ENCODE data around the gene MOB2.

MOB2 gene

DNA sequence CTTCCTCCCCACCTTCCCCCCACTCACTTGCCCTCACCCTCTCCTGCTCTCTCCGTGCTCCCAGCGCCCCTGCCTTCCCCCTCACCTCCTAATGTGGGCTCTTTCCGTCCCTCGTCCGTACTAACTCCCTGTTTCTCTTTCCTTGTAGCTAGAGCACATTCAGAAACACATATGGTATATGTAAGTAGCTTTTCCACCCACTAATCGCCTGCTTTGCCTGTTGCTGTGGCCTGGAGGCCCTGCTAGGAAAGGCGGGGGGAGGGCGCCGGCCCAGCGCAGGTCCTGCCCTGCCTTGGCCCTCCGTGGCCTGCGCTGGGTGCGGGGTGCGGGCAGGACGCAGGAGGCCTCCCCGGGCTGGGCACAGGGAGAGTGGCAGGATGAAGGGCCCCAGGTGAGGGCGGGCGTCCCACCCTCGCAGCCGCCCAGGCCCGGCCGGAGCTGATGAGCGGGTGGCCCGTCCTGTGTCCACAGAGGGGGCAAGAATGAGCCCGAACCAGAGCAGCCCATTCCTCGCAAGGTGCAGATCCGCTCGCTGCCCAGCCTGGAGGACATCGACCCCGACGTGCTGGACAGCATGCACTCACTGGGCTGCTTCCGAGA, 41.7 kb downstream of the MOB2 start:
- Histone ChIP-seq H2AFZ (ENCODE audit: low read depth, low read length) (no peak overlapping the region), H3K4me2 (ENCODE audit: low read length) (no peak overlapping the region), H3K79me2 (ENCODE audit: low read length) (no peaks in the 10 kb centered on the region), H3K4me1 (ENCODE audit: low read length) (no peaks in the 10 kb centered on the region), H3K4me3 (ENCODE audit: low read length) (no peak overlapping the region), H3K9ac (ENCODE audit: low read length) (no peak overlapping the region), H3K36me3 (replicated peaks; ENCODE audit: low read depth, low read length) (no peaks in the 10 kb centered on the region), H4K20me1 (ENCODE audit: insufficient read depth, low read length) (no peaks in the 10 kb centered on the region), H3K9me3 (ENCODE audit: insufficient read depth, low read length) (no peaks in the 10 kb centered on the region), H3K27me3 (ENCODE audit: low read depth, low read length) (no peaks in the 10 kb centered on the region), H3K27ac (ENCODE audit: low read length) (no peak overlapping the region)
- no peak for TF ChIP-seq EZH2phosphoT487 (IDR thresholded peaks at IDR 0.05; ENCODE audit: low read depth)
- TF ChIP-seq, protein P1, sequence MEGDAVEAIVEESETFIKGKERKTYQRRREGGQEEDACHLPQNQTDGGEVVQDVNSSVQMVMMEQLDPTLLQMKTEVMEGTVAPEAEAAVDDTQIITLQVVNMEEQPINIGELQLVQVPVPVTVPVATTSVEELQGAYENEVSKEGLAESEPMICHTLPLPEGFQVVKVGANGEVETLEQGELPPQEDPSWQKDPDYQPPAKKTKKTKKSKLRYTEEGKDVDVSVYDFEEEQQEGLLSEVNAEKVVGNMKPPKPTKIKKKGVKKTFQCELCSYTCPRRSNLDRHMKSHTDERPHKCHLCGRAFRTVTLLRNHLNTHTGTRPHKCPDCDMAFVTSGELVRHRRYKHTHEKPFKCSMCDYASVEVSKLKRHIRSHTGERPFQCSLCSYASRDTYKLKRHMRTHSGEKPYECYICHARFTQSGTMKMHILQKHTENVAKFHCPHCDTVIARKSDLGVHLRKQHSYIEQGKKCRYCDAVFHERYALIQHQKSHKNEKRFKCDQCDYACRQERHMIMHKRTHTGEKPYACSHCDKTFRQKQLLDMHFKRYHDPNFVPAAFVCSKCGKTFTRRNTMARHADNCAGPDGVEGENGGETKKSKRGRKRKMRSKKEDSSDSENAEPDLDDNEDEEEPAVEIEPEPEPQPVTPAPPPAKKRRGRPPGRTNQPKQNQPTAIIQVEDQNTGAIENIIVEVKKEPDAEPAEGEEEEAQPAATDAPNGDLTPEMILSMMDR (IDR thresholded peaks at IDR 0.05; ENCODE audit: low read depth, low read length) = no peak

GRCh38 chr11:1444321-1444720, 42.3 kb downstream of the MOB2 start:
- Histone ChIP-seq H3K79me2 (ENCODE audit: low read length) (no peaks in the 10 kb centered on the region), H2AFZ (ENCODE audit: low read depth, low read length) (no peak overlapping the region), H3K4me2 (ENCODE audit: low read length) (no peak overlapping the region), H3K4me3 (ENCODE audit: low read length) (no peak overlapping the region), H3K9ac (ENCODE audit: low read length) (no peak overlapping the region), H4K20me1 (ENCODE audit: insufficient read depth, low read length) (no peaks in the 10 kb centered on the region), H3K27ac (ENCODE audit: low read length) (no peak overlapping the region), H3K27me3 (ENCODE audit: low read depth, low read length) (no peaks in the 10 kb centered on the region), H3K36me3 (replicated peaks; ENCODE audit: low read depth, low read length) (no peaks in the 10 kb centered on the region), H3K9me3 (ENCODE audit: insufficient read depth, low read length) (no peaks in the 10 kb centered on the region), H3K4me1 (ENCODE audit: low read length) (no peaks in the 10 kb centered on the region)
- TF ChIP-seq EZH2phosphoT487 (IDR thresholded peaks at IDR 0.05; ENCODE audit: low read depth) = no peak
- TF ChIP-seq, protein P1 (IDR thresholded peaks at IDR 0.05; ENCODE audit: low read depth, low read length) = no peak

GRCh38 chr11:1443737-1444136, 42.8 kb downstream of the MOB2 start:
- Histone ChIP-seq H2AFZ (ENCODE audit: low read depth, low read length) (no peak overlapping the region), H3K4me2 (ENCODE audit: low read length) (no peak overlapping the region), H3K79me2 (ENCODE audit: low read length) (no peaks in the 10 kb centered on the region), H3K27ac (ENCODE audit: low read length) (no peak overlapping the region), H3K4me1 (ENCODE audit: low read length) (no peaks in the 10 kb centered on the region), H3K9ac (ENCODE audit: low read length) (no peak overlapping the region), H3K9me3 (ENCODE audit: insufficient read depth, low read length) (no peaks in the 10 kb centered on the region), H4K20me1 (ENCODE audit: insufficient read depth, low read length) (no peaks in the 10 kb centered on the region), H3K27me3 (ENCODE audit: low read depth, low read length) (no peaks in the 10 kb centered on the region), H3K36me3 (replicated peaks; ENCODE audit: low read depth, low read length) (no peaks in the 10 kb centered on the region), H3K4me3 (ENCODE audit: low read length) (no peak overlapping the region)
- TF ChIP-seq, protein P1 (IDR thresholded peaks at IDR 0.05; ENCODE audit: low read depth, low read length) = no peak
- no peak for TF ChIP-seq EZH2phosphoT487 (IDR thresholded peaks at IDR 0.05; ENCODE audit: low read depth)

DNA sequence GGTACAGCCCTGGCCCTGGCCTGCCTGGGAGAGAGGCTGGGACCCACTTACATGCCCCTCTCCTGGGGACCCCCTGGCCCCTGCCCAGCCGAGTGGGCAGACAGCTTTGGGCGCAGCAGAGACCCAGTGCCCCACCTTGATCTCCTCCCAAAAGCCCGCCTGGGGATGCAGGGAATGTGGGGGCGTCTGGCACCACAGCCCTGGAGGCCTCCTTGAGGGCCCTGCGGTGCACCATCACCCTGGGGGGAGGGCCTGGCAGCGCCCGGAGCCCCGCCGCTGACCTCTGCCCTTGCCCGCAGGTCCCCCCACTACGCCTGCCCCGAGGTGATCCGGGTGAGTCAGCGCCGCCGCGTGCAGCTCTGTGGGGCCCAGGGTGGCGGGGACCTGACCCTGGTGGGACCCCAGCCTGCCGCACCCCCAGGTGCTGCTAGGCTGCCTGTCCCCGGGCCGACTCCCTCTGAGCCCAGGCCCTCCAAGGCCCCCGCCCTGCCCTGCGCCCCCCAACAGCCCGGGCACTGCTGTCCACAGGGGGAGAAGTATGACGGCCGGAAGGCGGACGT, 43.7 kb downstream of the MOB2 start:
- Histone ChIP-seq H4K20me1 (ENCODE audit: insufficient read depth, low read length) (no peaks in the 10 kb centered on the region), H3K36me3 (replicated peaks; ENCODE audit: low read depth, low read length) (no peaks in the 10 kb centered on the region), H3K9ac (ENCODE audit: low read length) (no peak overlapping the region), H3K79me2 (ENCODE audit: low read length) (no peaks in the 10 kb centered on the region), H3K4me3 (ENCODE audit: low read length) (no peak overlapping the region), H3K9me3 (ENCODE audit: insufficient read depth, low read length) (no peaks in the 10 kb centered on the region), H3K4me2 (ENCODE audit: low read length) (no peak overlapping the region), H3K4me1 (ENCODE audit: low read length) (no peaks in the 10 kb centered on the region), H3K27me3 (ENCODE audit: low read depth, low read length) (no peaks in the 10 kb centered on the region), H2AFZ (ENCODE audit: low read depth, low read length) (no peak overlapping the region), H3K27ac (ENCODE audit: low read length) (no peak overlapping the region)
- TF ChIP-seq, protein P1 (IDR thresholded peaks at IDR 0.05; ENCODE audit: low read depth, low read length) = no peak
- no peak for TF ChIP-seq EZH2phosphoT487 (IDR thresholded peaks at IDR 0.05; ENCODE audit: low read depth)

Data from OCI-LY3 (cell line).